HepG2 (cell line): Measurements from ENCODE around the gene COL18A1. TPM values are rescaled to one million over a fixed set of nuclear protein-coding genes. Genes with fewer than 3 reads are reported as not detected.

ENCODE experiments used
- ATF2 ChIP-seq: sonication (generic); formaldehyde crosslinking; IDR thresholded peaks from 2 replicates; pipeline ENCODE4 v1.4.0; 2020; ENCODE audit warnings: missing genetic modification reagents
- BHLHE40 ChIP-seq: IDR thresholded peaks from 2 replicates; pipeline ENCODE4 v1.6.1; 2011; ENCODE audit warnings: low read length, improper control_type of control experiment
- CREB1 ChIP-seq, 2 experiments: fragments of 450-650 bp in 1 of 2; IDR thresholded peaks; 2 replicates each; pipeline ENCODE4 v1.6.1; 2016 to 2017; ENCODE audit warnings: control low read depth in 1 of 2, mild to moderate bottlenecking in 1 of 2, missing compliant biosample characterization in 1 of 2, missing genetic modification characterization in 1 of 2
- DPF2 ChIP-seq: sonication (generic); formaldehyde crosslinking; IDR thresholded peaks from 2 replicates; pipeline ENCODE4 v1.4.0; 2020; ENCODE audit warnings: mild to moderate bottlenecking, low read depth, missing genetic modification reagents, borderline replicate concordance
- GABPA ChIP-seq, 2 experiments: IDR thresholded peaks; 2 replicates each; pipeline ENCODE4 v1.6.1; 2011 to 2016; ENCODE audit warnings: low read depth in 2 of 2, low read length in 1 of 2, missing biosample characterization in 1 of 2, missing genetic modification characterization in 1 of 2
- GATAD1 ChIP-seq: IDR thresholded peaks from 2 replicates; pipeline ENCODE4 v1.6.1; 2016; ENCODE audit warnings: missing genetic modification reagents, missing compliant biosample characterization
- HDAC2 ChIP-seq: sonication (generic); formaldehyde crosslinking; IDR thresholded peaks from 2 replicates; pipeline ENCODE4 v1.4.0; 2020; ENCODE audit warnings: missing genetic modification reagents
- MAF1 ChIP-seq: sonication (generic); formaldehyde crosslinking; IDR thresholded peaks from 2 replicates; pipeline ENCODE4 v1.5.0; 2020; ENCODE audit warnings: missing genetic modification reagents, borderline replicate concordance
- MAFK ChIP-seq, 2 experiments: IDR thresholded peaks in 1 of 2; conservative IDR thresholded peaks in 1 of 2; 2 replicates each; pipeline ENCODE4 v1.6.1; 2011; ENCODE audit warnings: improper control_type of control experiment in 2 of 2, low read length in 2 of 2
- MED1 ChIP-seq: sonication (generic); formaldehyde crosslinking; IDR thresholded peaks from 2 replicates; pipeline ENCODE4 v1.4.0; 2020; ENCODE audit warnings: missing genetic modification reagents
- POLR2A ChIP-seq, 2 experiments: IDR thresholded peaks; 2 replicates each; pipeline ENCODE4 v1.6.1; 2011; ENCODE audit warnings: low read depth in 2 of 2, low read length in 2 of 2, mild to moderate bottlenecking in 1 of 2, moderate library complexity in 1 of 2; ENCODE audit not compliant: insufficient read depth in 1 of 2
- SALL1 ChIP-seq: sonication (generic); formaldehyde crosslinking; IDR thresholded peaks from 2 replicates; pipeline ENCODE4 v1.8.0; 2022; ENCODE audit warnings: mild to moderate bottlenecking, missing genetic modification reagents
- SOX13 ChIP-seq, 3 experiments: fragments of 450-650 bp in 1 of 3; sonication (generic) in 1 of 3; formaldehyde crosslinking in 1 of 3; IDR thresholded peaks in 2 of 3; conservative IDR thresholded peaks in 1 of 3; 2 replicates each; pipeline versions ENCODE4 v1.5.0 to v1.6.1; 2016 to 2020; ENCODE audit warnings: antibody characterized with exemption in 1 of 3, mild to moderate bottlenecking in 1 of 3, missing compliant biosample characterization in 1 of 3, missing genetic modification reagents in 1 of 3, moderate library complexity in 1 of 3
- THAP8 ChIP-seq: sonication (generic); formaldehyde crosslinking; IDR thresholded peaks from 2 replicates; pipeline ENCODE4 v1.5.1; 2020; ENCODE audit warnings: missing genetic modification reagents, mild to moderate bottlenecking, borderline replicate concordance
- ZKSCAN5 ChIP-seq: sonication (generic); formaldehyde crosslinking; IDR thresholded peaks from 2 replicates; pipeline ENCODE4 v1.5.1; 2020; ENCODE audit warnings: mild to moderate bottlenecking, missing genetic modification reagents
- ZNF501 ChIP-seq: sonication (generic); formaldehyde crosslinking; IDR thresholded peaks from 2 replicates; pipeline ENCODE4 v1.5.1; 2020; ENCODE audit warnings: mild to moderate bottlenecking, moderate library complexity, missing genetic modification reagents
- polyA plus RNA-seq, 8 experiments: library from polyadenylated mRNA; depleted of rRNA in 3 of 8; stranded (reverse) in 7 of 8; unstranded in 1 of 8; fragments of >200 nt; fragmentation: Illumina TruSeq in 4 of 8; extraction: Trizol in 4 of 8; gene quantifications; 2 replicates each; pipeline versions ENCODE4 v1.2.1 to v1.2.3, GENCODE V29; 2011 to 2016; ENCODE audit warnings: low read depth in 4 of 8, missing spikeins in 1 of 8, mixed read lengths in 1 of 8; ENCODE audit not compliant: insufficient read depth in 1 of 8
- total RNA-seq, 5 experiments: library from RNA; depleted of rRNA; stranded (reverse); fragments of >200 nt; fragmentation: Illumina TruSeq; extraction: Trizol; gene quantifications; 2 replicates each; pipeline ENCODE4 v1.2.3, GENCODE V29; 2016; ENCODE audit warnings: low read depth in 1 of 5
- TF ChIP-seq, protein P1 (sequence below): sonication (generic); formaldehyde crosslinking; IDR thresholded peaks from 2 replicates; pipeline ENCODE4 v1.8.0; 2022; ENCODE audit warnings: missing genetic modification reagents, mild to moderate bottlenecking, moderate library complexity, borderline replicate concordance
- TF ChIP-seq, protein P2 (sequence below): sonication (generic); formaldehyde crosslinking; IDR thresholded peaks from 2 replicates; pipeline ENCODE4 v1.4.0; 2020; ENCODE audit warnings: missing genetic modification reagents

COL18A1 gene
- total and polyA plus RNA-seq, 2 of the 13 experiments (the other 11 are each of a cell fraction or from before 2014, with no cell fraction given) = 79.0 to 102 TPM

GRCh38 chr21:45363921-45364467 lies 41.0 kb upstream of the COL18A1 start (continued):
- TF ChIP-seq POLR2A (IDR thresholded peaks at IDR 0.05; ENCODE audit: insufficient read depth in 1 of 2, low read depth in 2 of 2, low read length in 2 of 2) = no peak
- TF ChIP-seq SOX13 (IDR thresholded peaks at IDR 0.05) = no peak
- 0 out of 4 replicates have a peak, but pooled peaks of 1 of the 2 experiments have one; percentile 26 for TF ChIP-seq SOX13 (CRISPR knock-in tag; conservative IDR thresholded peaks at IDR 0.05 in 1 of 2, IDR thresholded peaks at IDR 0.05 in 1 of 2)
- TF ChIP-seq DPF2 (CRISPR knock-in tag) = no peak
- no peak for TF ChIP-seq GABPA (IDR thresholded peaks at IDR 0.05; ENCODE audit: low read depth, low read length)
- peak; percentile 40; the same call in 1 of the 2 replicates for TF ChIP-seq GABPA (CRISPR knock-in tag; IDR thresholded peaks at IDR 0.05; ENCODE audit: low read depth)
- peak; percentile 37 to 66; a peak in 2 of 4 replicates for TF ChIP-seq MAFK (conservative IDR thresholded peaks at IDR 0.05 in 1 of 2, IDR thresholded peaks at IDR 0.05 in 1 of 2; ENCODE audit: low read length in 2 of 2)
- TF ChIP-seq BHLHE40 = 0 out of 2 replicates have a peak, but pooled peaks have one; percentile 26
- TF ChIP-seq ZNF501 = 0 out of 2 replicates have a peak, but pooled peaks have one; percentile 21
- 0 out of 2 replicates have a peak, but pooled peaks have one; percentile 16 for TF ChIP-seq CREB1 (IDR thresholded peaks at IDR 0.05)
- TF ChIP-seq CREB1 (CRISPR knock-in tag; IDR thresholded peaks at IDR 0.05) = no peak
- no peak for TF ChIP-seq MAF1
- no peak for TF ChIP-seq ZKSCAN5 (CRISPR knock-in tag)
- TF ChIP-seq, protein P1, sequence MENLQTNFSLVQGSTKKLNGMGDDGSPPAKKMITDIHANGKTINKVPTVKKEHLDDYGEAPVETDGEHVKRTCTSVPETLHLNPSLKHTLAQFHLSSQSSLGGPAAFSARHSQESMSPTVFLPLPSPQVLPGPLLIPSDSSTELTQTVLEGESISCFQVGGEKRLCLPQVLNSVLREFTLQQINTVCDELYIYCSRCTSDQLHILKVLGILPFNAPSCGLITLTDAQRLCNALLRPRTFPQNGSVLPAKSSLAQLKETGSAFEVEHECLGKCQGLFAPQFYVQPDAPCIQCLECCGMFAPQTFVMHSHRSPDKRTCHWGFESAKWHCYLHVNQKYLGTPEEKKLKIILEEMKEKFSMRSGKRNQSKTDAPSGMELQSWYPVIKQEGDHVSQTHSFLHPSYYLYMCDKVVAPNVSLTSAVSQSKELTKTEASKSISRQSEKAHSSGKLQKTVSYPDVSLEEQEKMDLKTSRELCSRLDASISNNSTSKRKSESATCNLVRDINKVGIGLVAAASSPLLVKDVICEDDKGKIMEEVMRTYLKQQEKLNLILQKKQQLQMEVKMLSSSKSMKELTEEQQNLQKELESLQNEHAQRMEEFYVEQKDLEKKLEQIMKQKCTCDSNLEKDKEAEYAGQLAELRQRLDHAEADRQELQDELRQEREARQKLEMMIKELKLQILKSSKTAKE (CRISPR knock-in tag) = 0 out of 2 replicates have a peak, but pooled peaks have one; percentile 13
- 0 out of 2 replicates have a peak, but pooled peaks have one; percentile 29 for TF ChIP-seq GATAD1 (CRISPR knock-in tag)
- no peak for TF ChIP-seq HDAC2 (CRISPR knock-in tag)
- TF ChIP-seq ATF2 = no peak
- no peak for TF ChIP-seq THAP8 (CRISPR knock-in tag)
- 0 out of 2 replicates have a peak, but pooled peaks have one; percentile 29 for TF ChIP-seq SALL1 (CRISPR knock-in tag)
- TF ChIP-seq, protein P2, sequence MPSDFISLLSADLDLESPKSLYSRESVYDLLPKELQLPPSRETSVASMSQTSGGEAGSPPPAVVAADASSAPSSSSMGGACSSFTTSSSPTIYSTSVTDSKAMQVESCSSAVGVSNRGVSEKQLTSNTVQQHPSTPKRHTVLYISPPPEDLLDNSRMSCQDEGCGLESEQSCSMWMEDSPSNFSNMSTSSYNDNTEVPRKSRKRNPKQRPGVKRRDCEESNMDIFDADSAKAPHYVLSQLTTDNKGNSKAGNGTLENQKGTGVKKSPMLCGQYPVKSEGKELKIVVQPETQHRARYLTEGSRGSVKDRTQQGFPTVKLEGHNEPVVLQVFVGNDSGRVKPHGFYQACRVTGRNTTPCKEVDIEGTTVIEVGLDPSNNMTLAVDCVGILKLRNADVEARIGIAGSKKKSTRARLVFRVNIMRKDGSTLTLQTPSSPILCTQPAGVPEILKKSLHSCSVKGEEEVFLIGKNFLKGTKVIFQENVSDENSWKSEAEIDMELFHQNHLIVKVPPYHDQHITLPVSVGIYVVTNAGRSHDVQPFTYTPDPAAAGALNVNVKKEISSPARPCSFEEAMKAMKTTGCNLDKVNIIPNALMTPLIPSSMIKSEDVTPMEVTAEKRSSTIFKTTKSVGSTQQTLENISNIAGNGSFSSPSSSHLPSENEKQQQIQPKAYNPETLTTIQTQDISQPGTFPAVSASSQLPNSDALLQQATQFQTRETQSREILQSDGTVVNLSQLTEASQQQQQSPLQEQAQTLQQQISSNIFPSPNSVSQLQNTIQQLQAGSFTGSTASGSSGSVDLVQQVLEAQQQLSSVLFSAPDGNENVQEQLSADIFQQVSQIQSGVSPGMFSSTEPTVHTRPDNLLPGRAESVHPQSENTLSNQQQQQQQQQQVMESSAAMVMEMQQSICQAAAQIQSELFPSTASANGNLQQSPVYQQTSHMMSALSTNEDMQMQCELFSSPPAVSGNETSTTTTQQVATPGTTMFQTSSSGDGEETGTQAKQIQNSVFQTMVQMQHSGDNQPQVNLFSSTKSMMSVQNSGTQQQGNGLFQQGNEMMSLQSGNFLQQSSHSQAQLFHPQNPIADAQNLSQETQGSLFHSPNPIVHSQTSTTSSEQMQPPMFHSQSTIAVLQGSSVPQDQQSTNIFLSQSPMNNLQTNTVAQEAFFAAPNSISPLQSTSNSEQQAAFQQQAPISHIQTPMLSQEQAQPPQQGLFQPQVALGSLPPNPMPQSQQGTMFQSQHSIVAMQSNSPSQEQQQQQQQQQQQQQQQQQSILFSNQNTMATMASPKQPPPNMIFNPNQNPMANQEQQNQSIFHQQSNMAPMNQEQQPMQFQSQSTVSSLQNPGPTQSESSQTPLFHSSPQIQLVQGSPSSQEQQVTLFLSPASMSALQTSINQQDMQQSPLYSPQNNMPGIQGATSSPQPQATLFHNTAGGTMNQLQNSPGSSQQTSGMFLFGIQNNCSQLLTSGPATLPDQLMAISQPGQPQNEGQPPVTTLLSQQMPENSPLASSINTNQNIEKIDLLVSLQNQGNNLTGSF (CRISPR knock-in tag) = no peak
- 0 out of 2 replicates have a peak, but pooled peaks have one; percentile 53 for TF ChIP-seq MED1
